Right atrium auricular region (tissue), 2 donors: Measurements from ENCODE around the gene FRMD7. TPM values are rescaled to one million over a fixed set of nuclear protein-coding genes. Genes with fewer than 3 reads are reported as not detected.

Experiments used
- DNase-seq: peaks from one replicate; pipeline ENCODE4 v3.0.0-alpha.2; 2019; ENCODE audit warnings: low spot score
- H3K27ac ChIP-seq, 2 donors: fragments of 200-600 bp; sonication (generic); 1 replicate in 1 of 2; 2 replicates in 1 of 2; pipeline ENCODE4 v1.5.1; 2016 to 2019
- H3K27me3 ChIP-seq, 2 donors: fragments of 200-600 bp; sonication (generic); one replicate each; pipeline versions ENCODE4 v1.5.1 to v1.6.0; 2017 to 2019
- H3K36me3 ChIP-seq: fragments of 200-600 bp; sonication (generic); one replicate; pipeline ENCODE4 v1.5.1; 2016
- H3K4me1 ChIP-seq, 2 donors: fragments of 200-600 bp; sonication (generic); one replicate each; pipeline versions ENCODE4 v1.5.1 to v1.6.0; 2017 to 2019
- H3K4me3 ChIP-seq, 2 donors: fragments of 200-600 bp; sonication (generic); 1 replicate in 1 of 2; 2 replicates in 1 of 2; pipeline ENCODE4 v1.5.1; 2017 to 2019; ENCODE audit warnings: mild to moderate bottlenecking in 1 of 2, moderate library complexity in 1 of 2
- H3K9me3 ChIP-seq, 2 donors: fragments of 200-600 bp; sonication (generic); one replicate each; pipeline ENCODE4 v1.5.1; 2019
- CTCF ChIP-seq, 2 donors: fragments of 200-600 bp; sonication (generic); IDR thresholded peaks; one replicate each; pipeline ENCODE4 v1.5.1; 2019; ENCODE audit warnings: antibody characterized with exemption in 2 of 2
- total RNA-seq, 2 donors: library from RNA; depleted of rRNA; stranded (reverse); fragments of >200 nt; gene quantifications; one replicate each; pipeline ENCODE4 v1.1.0, GENCODE V29; 2016

FRMD7 gene
- total RNA-seq, 2 donors from 2014 or later, result not detected

GRCh38 chrX:132033166-132033565 lies 94.7 kb downstream of the FRMD7 start:
- Histone ChIP-seq H3K4me3 (no peak overlapping the region), H3K36me3 (no peaks in the 10 kb centered on the region), H3K27ac (no peak overlapping the region), H3K4me1 (no peaks in the 10 kb centered on the region), H3K27me3 (no peaks in the 10 kb centered on the region), H3K9me3 (no peaks in the 10 kb centered on the region)
- TF ChIP-seq CTCF (IDR thresholded peaks at IDR 0.05), result no peak
- DNase-seq, result no peak

GRCh38 chrX:132031867-132032266 lies 96.0 kb downstream of the FRMD7 start:
- Histone ChIP-seq H3K36me3 (no peaks in the 10 kb centered on the region), H3K9me3 (no peaks in the 10 kb centered on the region), H3K27me3 (no peaks in the 10 kb centered on the region), H3K4me1 (no peaks in the 10 kb centered on the region), H3K4me3 (no peak overlapping the region), H3K27ac (no peak overlapping the region)
- no peak for DNase-seq
- no peak for TF ChIP-seq CTCF (IDR thresholded peaks at IDR 0.05)

- H3K27me3 ChIP-seq, result no peaks in the 10 kb centered on the region
- no peak overlapping the region for H3K27ac ChIP-seq
- no peaks in the 10 kb centered on the region for H3K4me1 ChIP-seq
- no peaks in the 10 kb centered on the region for H3K9me3 ChIP-seq
- no peaks in the 10 kb centered on the region for H3K36me3 ChIP-seq
- no peak for TF ChIP-seq CTCF (IDR thresholded peaks at IDR 0.05)
- no peak overlapping the region for H3K4me3 ChIP-seq
- no peak for DNase-seq
These were observed 97.6 kb downstream of the FRMD7 start for GRCh38 chrX:132030264-132030663.

Other genes with a start within 250 kb of the FRMD7 start
- gene STK26, start 104.7 kb downstream of the FRMD7 start, total RNA-seq, result 1 to 10 TPM; 2.7 to 4.7 TPM
- 10 to 100 TPM; 10.8 to 11.5 TPM for gene RAP2C, start 91.4 kb upstream of the FRMD7 start, total RNA-seq